Liver (tissue), 9 donors: Measurements from ENCODE around the gene TMEM175. TPM values are rescaled to one million over a fixed set of nuclear protein-coding genes. Genes with fewer than 3 reads are reported as not detected.

ENCODE experiments used
- DNase-seq: peaks from one replicate; pipeline ENCODE4 v3.0.0-alpha.2; 2017; ENCODE audit warnings: low spot score
- H3K27ac ChIP-seq, 2 donors: one replicate each; pipeline ENCODE4 v1.7.0; 2013; ENCODE audit warnings: inconsistent platforms in 2 of 2, low read length in 2 of 2, control low read depth in 1 of 2, low read depth in 1 of 2, mild to moderate bottlenecking in 1 of 2
- H3K27me3 ChIP-seq, 4 donors: one replicate each; pipeline versions ENCODE4 v1.6.1 to v1.7.0; 2013; ENCODE audit warnings: low read length in 3 of 4, inconsistent platforms in 1 of 4, mild to moderate bottlenecking in 1 of 4, moderate library complexity in 1 of 4; ENCODE audit not compliant: control insufficient read depth in 4 of 4, insufficient read depth in 4 of 4
- H3K36me3 ChIP-seq, 4 donors: one replicate each; pipeline versions ENCODE4 v1.6.1 to v1.7.0; 2013; ENCODE audit warnings: low read length in 3 of 4, mild to moderate bottlenecking in 3 of 4, low read depth in 1 of 4, moderate library complexity in 1 of 4; ENCODE audit not compliant: control insufficient read depth in 4 of 4, insufficient read depth in 3 of 4
- H3K4me1 ChIP-seq, 4 donors: one replicate each; pipeline versions ENCODE4 v1.6.1 to v1.7.0; 2013; ENCODE audit warnings: low read length in 3 of 4, mild to moderate bottlenecking in 3 of 4, moderate library complexity in 1 of 4; ENCODE audit not compliant: control insufficient read depth in 4 of 4, insufficient read depth in 4 of 4
- H3K4me3 ChIP-seq, 3 donors: one replicate each; pipeline versions ENCODE4 v1.6.1 to v1.7.0; 2013; ENCODE audit warnings: low read length in 3 of 3, control low read depth in 1 of 3, low read depth in 1 of 3, mild to moderate bottlenecking in 1 of 3
- H3K9ac ChIP-seq, 2 donors: one replicate each; pipeline ENCODE4 v1.7.0; 2013; ENCODE audit warnings: low read length in 2 of 2, mild to moderate bottlenecking in 2 of 2, moderate library complexity in 2 of 2, control low read depth in 1 of 2, low read depth in 1 of 2
- H3K9me3 ChIP-seq, 4 donors: one replicate each; pipeline versions ENCODE4 v1.6.1 to v1.7.0; 2013; ENCODE audit warnings: low read length in 3 of 4; ENCODE audit not compliant: control insufficient read depth in 4 of 4
- EGR1 ChIP-seq, 2 donors: IDR thresholded peaks; 2 replicates each; pipeline ENCODE4 v1.6.1; 2016 to 2018; ENCODE audit warnings: antibody characterized with exemption in 2 of 2, low read depth in 2 of 2
- FOXA1 ChIP-seq: IDR thresholded peaks from 2 replicates; pipeline ENCODE4 v1.6.1; 2016; ENCODE audit warnings: antibody characterized with exemption
- FOXA2 ChIP-seq: IDR thresholded peaks from 2 replicates; pipeline ENCODE4 v1.6.1; 2016; ENCODE audit warnings: antibody characterized with exemption
- GABPA ChIP-seq, 2 donors: IDR thresholded peaks in 1 of 2; conservative IDR thresholded peaks in 1 of 2; 2 replicates each; pipeline ENCODE4 v1.6.1; 2016; ENCODE audit warnings: antibody characterized with exemption in 2 of 2, mild to moderate bottlenecking in 1 of 2, moderate library complexity in 1 of 2
- HNF4A ChIP-seq, 2 donors: conservative IDR thresholded peaks; 2 replicates each; pipeline ENCODE4 v1.6.1; 2016; ENCODE audit warnings: antibody characterized with exemption in 2 of 2, mild to moderate bottlenecking in 2 of 2
- HNF4G ChIP-seq: IDR thresholded peaks from 2 replicates; pipeline ENCODE4 v1.6.1; 2016; ENCODE audit warnings: antibody characterized with exemption
- JUND ChIP-seq, 2 donors: IDR thresholded peaks; 2 replicates each; pipeline ENCODE4 v1.6.1; 2016; ENCODE audit warnings: antibody characterized with exemption in 2 of 2
- MAX ChIP-seq: IDR thresholded peaks from 2 replicates; pipeline ENCODE4 v1.6.1; 2016; ENCODE audit warnings: antibody characterized with exemption
- RAD21 ChIP-seq, 2 donors: IDR thresholded peaks; 2 replicates each; pipeline ENCODE4 v1.6.1; 2016; ENCODE audit warnings: antibody characterized with exemption in 2 of 2, mild to moderate bottlenecking in 2 of 2
- REST ChIP-seq: IDR thresholded peaks from 2 replicates; pipeline ENCODE4 v1.6.1; 2016; ENCODE audit warnings: antibody characterized with exemption, mild to moderate bottlenecking
- RXRA ChIP-seq, 2 donors: IDR thresholded peaks; 2 replicates each; pipeline ENCODE4 v1.6.1; 2017 to 2018; ENCODE audit warnings: antibody characterized with exemption in 2 of 2, mild to moderate bottlenecking in 1 of 2
- SP1 ChIP-seq: IDR thresholded peaks from 2 replicates; pipeline ENCODE4 v1.6.1; 2018; ENCODE audit warnings: antibody characterized with exemption, mild to moderate bottlenecking
- TAF1 ChIP-seq: conservative IDR thresholded peaks from 2 replicates; pipeline ENCODE4 v1.6.1; 2016; ENCODE audit warnings: antibody characterized with exemption, mild to moderate bottlenecking
- YY1 ChIP-seq: IDR thresholded peaks from 2 replicates; pipeline ENCODE4 v1.6.1; 2016; ENCODE audit warnings: antibody characterized with exemption, mild to moderate bottlenecking
- WGBS: extraction: QIAGEN DNeasy Blood & Tissue Kit; methylation state at CpG from one replicate; pipeline ENCODE4 v1.1.7; 2013; 5-methylcytosine and 5-hydroxymethylcytosine counted together
- polyA plus RNA-seq, 2 donors: library from polyadenylated mRNA; stranded (reverse) in 1 of 2; unstranded in 1 of 2; fragments of 200-250 nt in 1 of 2; fragments of >200 nt in 1 of 2; fragmentation: Nextera tagmentation in 1 of 2; extraction: Ambion mirVana in 1 of 2; gene quantifications; one replicate each; pipeline versions ENCODE4 v1.2.1 to v1.2.3, GENCODE V29; 2013 to 2015
- total RNA-seq, 2 donors: library from RNA; depleted of rRNA; stranded (reverse); fragments of >200 nt; gene quantifications; one replicate each; pipeline ENCODE4 v1.2.3, GENCODE V29; 2014
- TF ChIP-seq, protein P1 (sequence below): IDR thresholded peaks from 2 replicates; pipeline ENCODE4 v1.6.1; 2016; ENCODE audit warnings: antibody characterized with exemption
- donor health status: healthy.
- donor health status: healthy.
- donor health status: healthy.
- donor health status: healthy.
- donor health status: healthy.

Gene TMEM175
- total and polyA plus RNA-seq, 4 donors = 18.6 to 26.3 (median 25.5) TPM

DNA sequence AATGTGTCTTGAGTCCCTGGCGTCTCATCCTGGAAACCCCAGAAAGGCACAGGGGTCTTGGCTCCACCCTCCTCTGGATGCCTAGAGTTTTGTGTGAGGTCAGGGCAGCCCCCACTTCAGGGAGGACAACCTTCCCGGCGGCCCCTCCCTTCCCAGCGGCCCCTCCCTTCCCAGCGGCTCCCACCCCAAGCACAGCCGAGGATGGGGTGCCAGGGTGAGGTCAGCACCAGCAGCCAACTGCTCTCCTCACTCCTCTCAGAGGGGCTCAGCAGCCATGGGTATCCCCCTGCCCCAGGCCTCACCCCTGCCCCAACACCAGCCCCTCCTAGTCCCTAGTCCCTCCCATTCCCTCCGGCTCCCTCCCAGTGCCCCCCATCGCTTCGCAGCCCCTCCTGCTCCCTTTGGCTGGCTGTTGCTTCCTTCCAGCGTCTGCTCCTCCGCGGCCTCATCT, 23.7 kb downstream of the TMEM175 start:
- no peak for TF ChIP-seq TAF1
- no peak for TF ChIP-seq RAD21 (IDR thresholded peaks at IDR 0.05)
- TF ChIP-seq HNF4G = no peak
- no peak for TF ChIP-seq GABPA (IDR thresholded peaks at IDR 0.05 in 1 of 2, conservative IDR thresholded peaks at IDR 0.05 in 1 of 2)
- TF ChIP-seq JUND (IDR thresholded peaks at IDR 0.05) = no peak
- TF ChIP-seq MAX = no peak
- Histone ChIP-seq H3K36me3 (peaks cover 0 to 24% (median 5%) of the 10 kb centered on the region in 4 donors), H3K4me3 (no peak overlapping the region), H3K27ac (no peak overlapping the region), H3K9ac (no peak overlapping the region), H3K27me3 (no peaks in the 10 kb centered on the region), H3K4me1 (no peaks in the 10 kb centered on the region), H3K9me3 (no peaks in the 10 kb centered on the region)
- no peak for DNase-seq
- 86% methylated on average over 12 of the region's 12 CpGs for WGBS

DNA sequence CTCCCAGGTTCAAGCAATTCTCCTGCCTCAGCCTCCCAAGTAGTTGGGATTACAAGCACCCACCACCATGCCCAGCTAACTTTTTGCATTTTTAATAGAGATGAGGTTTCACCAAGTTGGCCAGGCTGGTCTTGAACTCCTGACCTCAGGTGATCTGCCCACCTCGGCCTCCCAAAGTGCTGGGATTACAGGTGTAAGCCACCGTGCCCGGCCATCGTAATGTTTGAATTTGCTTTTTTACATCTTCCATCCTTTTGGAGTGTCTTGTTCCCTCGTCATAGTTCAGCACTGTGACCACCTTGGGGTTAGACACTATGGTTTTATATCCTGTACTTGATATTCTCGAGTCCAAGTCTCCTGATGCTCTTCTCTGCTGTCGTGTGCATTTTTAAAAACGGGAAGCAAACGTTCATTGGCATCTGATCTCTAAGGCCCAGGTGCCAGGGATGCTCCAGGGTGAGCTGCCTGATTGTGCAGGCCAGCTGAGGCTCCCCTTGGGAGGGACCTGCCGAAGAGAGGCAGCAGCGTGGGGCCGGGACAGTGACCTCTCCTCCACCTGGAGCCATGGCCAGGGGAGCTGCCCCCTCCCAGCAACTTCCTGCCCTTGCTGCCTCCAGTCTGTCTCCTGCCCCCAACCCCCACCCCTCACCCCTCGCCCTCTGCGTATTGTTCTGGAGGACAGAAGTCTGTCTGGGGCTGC, 24.4 kb downstream of the TMEM175 start:
- no peaks in the 10 kb centered on the region for H3K4me1 ChIP-seq
- no peak for DNase-seq
- H3K36me3 ChIP-seq = peaks cover 0 to 25% (median 5%) of the 10 kb centered on the region in 4 donors
- H3K27me3 ChIP-seq = no peaks in the 10 kb centered on the region
- H3K9me3 ChIP-seq = no peaks in the 10 kb centered on the region
- 85% methylated on average over 14 of the region's 14 CpGs for WGBS
- H3K9ac ChIP-seq = no peak overlapping the region
- TF ChIP-seq FOXA2 (no peak), SP1 (no peak), RAD21 (IDR thresholded peaks at IDR 0.05) (no peak), REST (no peak), GABPA (IDR thresholded peaks at IDR 0.05 in 1 of 2, conservative IDR thresholded peaks at IDR 0.05 in 1 of 2) (no peak), RXRA (IDR thresholded peaks at IDR 0.05) (no peak), YY1 (no peak), MAX (no peak), FOXA1 (no peak), JUND (IDR thresholded peaks at IDR 0.05) (no peak), HNF4A (conservative IDR thresholded peaks at IDR 0.05) (no peak), EGR1 (IDR thresholded peaks at IDR 0.05; ENCODE audit: low read depth in 2 of 2) (no peak)
- TF ChIP-seq, protein P1, sequence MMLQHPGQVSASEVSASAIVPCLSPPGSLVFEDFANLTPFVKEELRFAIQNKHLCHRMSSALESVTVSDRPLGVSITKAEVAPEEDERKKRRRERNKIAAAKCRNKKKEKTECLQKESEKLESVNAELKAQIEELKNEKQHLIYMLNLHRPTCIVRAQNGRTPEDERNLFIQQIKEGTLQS = no peak
- no peak overlapping the region for H3K4me3 ChIP-seq
- no peak overlapping the region for H3K27ac ChIP-seq
